ENCODE data around the gene SRI. TPM values are rescaled to one million over a fixed set of nuclear protein-coding genes. Genes with fewer than 3 reads are reported as not detected.
"Not testable (repeated sequence)": the region's sequence is repeated elsewhere in the genome, so short reads cannot be mapped to it uniquely, and the experiment has no call there.

Gene SRI, protein sequence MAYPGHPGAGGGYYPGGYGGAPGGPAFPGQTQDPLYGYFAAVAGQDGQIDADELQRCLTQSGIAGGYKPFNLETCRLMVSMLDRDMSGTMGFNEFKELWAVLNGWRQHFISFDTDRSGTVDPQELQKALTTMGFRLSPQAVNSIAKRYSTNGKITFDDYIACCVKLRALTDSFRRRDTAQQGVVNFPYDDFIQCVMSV
- 134 and 171 TPM in 2 replicates for polyA plus RNA-seq (2011; rRNA removed)
- 63.4 and 75.0 TPM in 2 replicates for polyA minus RNA-seq (2011; rRNA and poly(A)+ RNA removed)

DNA sequence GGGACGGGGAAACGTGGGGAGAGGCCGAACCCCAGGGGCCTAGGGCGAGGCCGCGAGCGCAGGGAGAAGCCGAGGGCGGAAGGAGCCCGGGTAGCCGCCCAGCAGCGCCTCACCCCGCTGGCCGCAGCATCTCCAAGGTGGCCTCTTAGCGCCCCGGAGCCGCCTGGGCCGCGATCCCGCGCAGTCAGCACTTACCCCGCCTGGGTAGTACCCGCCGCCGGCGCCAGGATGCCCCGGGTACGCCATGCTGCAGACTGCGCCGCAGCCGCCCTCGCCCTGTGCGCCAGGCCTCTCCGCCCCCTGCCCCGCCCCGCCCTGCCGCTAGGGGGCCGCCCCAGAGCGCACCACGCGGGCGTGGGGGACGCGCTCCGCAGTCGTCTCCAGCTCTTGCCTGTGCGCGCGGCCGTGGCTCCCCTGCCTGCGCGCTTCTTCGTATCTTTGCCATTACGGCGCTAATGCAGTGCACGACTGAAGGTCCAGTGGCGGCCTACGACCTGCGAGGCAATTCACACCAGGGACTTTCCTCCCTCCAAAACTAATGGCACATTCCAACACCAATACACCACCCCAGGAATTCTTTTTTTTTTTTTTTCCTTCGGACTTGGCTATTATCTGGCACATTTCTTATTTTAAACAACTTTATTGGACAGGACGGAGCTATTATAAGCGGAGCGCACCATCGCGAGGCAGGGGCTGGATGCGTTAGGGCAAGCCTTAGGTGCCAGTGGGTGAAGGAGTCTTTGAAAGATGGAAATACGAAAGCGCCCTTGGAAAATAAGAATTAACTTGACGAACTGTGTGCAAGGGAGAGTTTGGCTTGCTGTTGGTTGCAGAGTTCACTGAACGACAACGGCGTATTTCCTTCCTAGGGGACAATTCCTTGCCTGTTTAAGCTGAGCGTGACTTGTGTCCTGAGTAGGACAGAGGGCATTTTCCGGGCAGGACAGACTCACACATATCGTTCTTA is at the start of gene SRI:
Gene SRI (minus strand): TSS at position 258 of the 967 bp plus-strand sequence. CDS start 12 bp downstream, at position 246.
- H3K9me3 ChIP-seq (ENCODE audit: control insufficient read depth, insufficient read depth, low read length): no peaks in the 10 kb centered on the region
- no peaks in the 10 kb centered on the region for H3K27me3 ChIP-seq (ENCODE audit: control insufficient read depth, insufficient read depth, low read length)
- peak within 1 kb of the TSS; percentile 89 for H3K4me3 ChIP-seq (ENCODE audit: low read depth, low read length)
- DNase-seq (ENCODE audit: low read depth, low spot score): peak; percentile 55
- peak; percentile 52 for TF ChIP-seq CTCF (IDR thresholded peaks at IDR 0.05; ENCODE audit: low read depth, low read length)
- peak within 1 kb of the TSS; percentile 97 for H3K27ac ChIP-seq (ENCODE audit: low read depth, low read length)
- CTCF ChIA-PET: interaction anchor here (0.6 to 1.4 kb wide), 11 partner anchors 8 to 1456 kb away, joined by 3 to 12 read pairs (median 4); no protein-coding TSS in a partner anchor
- POLR2A ChIA-PET: interaction anchor here (0.7 kb wide), 2 partner anchors 12 to 349 kb away, joined by 3 to 4 read pairs; no protein-coding TSS in a partner anchor

DNA sequence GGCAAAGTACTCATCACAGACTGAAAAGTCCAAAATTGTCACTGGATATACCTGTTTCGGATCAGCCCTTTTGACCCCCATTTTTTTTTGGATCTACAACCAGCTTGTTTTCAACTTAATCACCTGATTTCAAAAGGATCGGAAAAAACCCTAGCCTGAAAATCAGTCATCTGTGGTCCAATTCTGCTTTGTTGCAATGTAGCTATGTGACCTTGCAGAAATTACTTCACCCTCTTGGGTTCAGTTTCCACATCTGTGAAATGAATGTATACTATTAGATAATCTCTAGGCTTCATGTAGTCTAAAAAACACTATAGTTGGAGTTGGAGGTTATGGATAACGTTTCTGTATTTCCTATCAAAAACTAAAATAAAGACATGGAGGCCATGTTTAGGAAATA is 49.7 kb upstream of the SRI start:
- CTCF ChIA-PET: no interaction called here
- DNase-seq (ENCODE audit: low read depth, low spot score): no peak

DNA sequence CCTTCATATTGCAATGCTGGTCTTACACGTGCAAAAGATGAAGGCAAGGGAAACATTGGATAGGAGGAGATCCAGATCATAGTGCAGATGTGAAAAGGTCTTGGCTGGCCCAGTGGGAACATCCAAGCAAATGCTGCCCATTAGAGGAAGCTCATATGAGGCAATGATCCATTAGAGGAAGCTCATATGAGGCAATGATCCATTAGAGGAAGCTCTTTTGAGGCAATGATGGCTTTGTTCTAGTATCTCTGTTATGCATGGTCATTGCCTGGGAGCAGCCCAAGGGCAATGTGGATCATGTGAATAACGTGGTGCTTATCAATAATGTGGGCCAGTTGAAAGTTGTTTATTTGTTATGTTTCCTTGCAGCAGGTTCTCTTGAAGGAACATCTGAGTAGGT is 49.0 kb upstream of the SRI start:
- Histone ChIP-seq H3K4me3 (ENCODE audit: low read depth, low read length) (no peak overlapping the region), H3K27me3 (ENCODE audit: control insufficient read depth, insufficient read depth, low read length) (no peaks in the 10 kb centered on the region), H3K27ac (ENCODE audit: low read depth, low read length) (no peak overlapping the region), H3K9me3 (ENCODE audit: control insufficient read depth, insufficient read depth, low read length) (no peaks in the 10 kb centered on the region)
- no peak for DNase-seq (ENCODE audit: low read depth, low spot score)
- CTCF ChIA-PET: no interaction called here
- TF ChIP-seq CTCF (IDR thresholded peaks at IDR 0.05; ENCODE audit: low read depth, low read length): no peak
- POLR2A ChIA-PET: no interaction called here

More for the DNA sequence above, 49.7 kb upstream of the SRI start:
- Histone ChIP-seq H3K27me3 (ENCODE audit: control insufficient read depth, insufficient read depth, low read length) (no peaks in the 10 kb centered on the region), H3K4me3 (ENCODE audit: low read depth, low read length) (no peak overlapping the region), H3K9me3 (ENCODE audit: control insufficient read depth, insufficient read depth, low read length) (no peaks in the 10 kb centered on the region), H3K27ac (ENCODE audit: low read depth, low read length) (no peak overlapping the region)
- POLR2A ChIA-PET: no interaction called here
- no peak for TF ChIP-seq CTCF (IDR thresholded peaks at IDR 0.05; ENCODE audit: low read depth, low read length)

GRCh38 chr7:88268051-88268450 is 48.2 kb upstream of the SRI start:
- no peaks in the 10 kb centered on the region for H3K9me3 ChIP-seq (ENCODE audit: control insufficient read depth, insufficient read depth, low read length)
- no peak for DNase-seq (ENCODE audit: low read depth, low spot score)
- no peak for TF ChIP-seq CTCF (IDR thresholded peaks at IDR 0.05; ENCODE audit: low read depth, low read length)
- H3K4me3 ChIP-seq (ENCODE audit: low read depth, low read length): no peak overlapping the region
- no peak overlapping the region for H3K27ac ChIP-seq (ENCODE audit: low read depth, low read length)
- ChIA-PET CTCF (no interaction called here), POLR2A (no interaction called here)
- H3K27me3 ChIP-seq (ENCODE audit: control insufficient read depth, insufficient read depth, low read length): no peaks in the 10 kb centered on the region

- Histone ChIP-seq H3K27me3 (ENCODE audit: control insufficient read depth, insufficient read depth, low read length) (no peaks in the 10 kb centered on the region), H3K4me3 (ENCODE audit: low read depth, low read length) (no peak overlapping the region), H3K9me3 (ENCODE audit: control insufficient read depth, insufficient read depth, low read length) (no peaks in the 10 kb centered on the region), H3K27ac (ENCODE audit: low read depth, low read length) (no peak overlapping the region)
- no peak for TF ChIP-seq CTCF (IDR thresholded peaks at IDR 0.05; ENCODE audit: low read depth, low read length)
- ChIA-PET CTCF (no interaction called here), POLR2A (no interaction called here)
- DNase-seq (ENCODE audit: low read depth, low spot score): no peak
Measured at GRCh38 chr7:88267421-88267820, 47.6 kb upstream of the SRI start.

GRCh38 chr7:88264987-88265386 is 45.1 kb upstream of the SRI start:
- CTCF ChIA-PET; POLR2A ChIA-PET; DNase-seq (ENCODE audit: low read depth, low spot score); H3K4me3 ChIP-seq (ENCODE audit: low read depth, low read length); H3K27ac ChIP-seq (ENCODE audit: low read depth, low read length); H3K27me3 ChIP-seq (ENCODE audit: control insufficient read depth, insufficient read depth, low read length); H3K9me3 ChIP-seq (ENCODE audit: control insufficient read depth, insufficient read depth, low read length): not testable (repeated sequence)
